Stimulated activated CD8-positive, alpha-beta memory T cell treated with anti-CD3 and anti-CD28 coated beads, Interleukin-4, amount 100 ng/mL, for 1 hour (primary cell): ENCODE measurements around the gene IL32.

Experiments
- DNase-seq, 2 donors: peaks; one replicate each; pipeline ENCODE4 v3.0.0-alpha.2; 2020; ENCODE audit warnings: low read depth in 2 of 2, low spot score in 1 of 2

IL32 gene

DNA sequence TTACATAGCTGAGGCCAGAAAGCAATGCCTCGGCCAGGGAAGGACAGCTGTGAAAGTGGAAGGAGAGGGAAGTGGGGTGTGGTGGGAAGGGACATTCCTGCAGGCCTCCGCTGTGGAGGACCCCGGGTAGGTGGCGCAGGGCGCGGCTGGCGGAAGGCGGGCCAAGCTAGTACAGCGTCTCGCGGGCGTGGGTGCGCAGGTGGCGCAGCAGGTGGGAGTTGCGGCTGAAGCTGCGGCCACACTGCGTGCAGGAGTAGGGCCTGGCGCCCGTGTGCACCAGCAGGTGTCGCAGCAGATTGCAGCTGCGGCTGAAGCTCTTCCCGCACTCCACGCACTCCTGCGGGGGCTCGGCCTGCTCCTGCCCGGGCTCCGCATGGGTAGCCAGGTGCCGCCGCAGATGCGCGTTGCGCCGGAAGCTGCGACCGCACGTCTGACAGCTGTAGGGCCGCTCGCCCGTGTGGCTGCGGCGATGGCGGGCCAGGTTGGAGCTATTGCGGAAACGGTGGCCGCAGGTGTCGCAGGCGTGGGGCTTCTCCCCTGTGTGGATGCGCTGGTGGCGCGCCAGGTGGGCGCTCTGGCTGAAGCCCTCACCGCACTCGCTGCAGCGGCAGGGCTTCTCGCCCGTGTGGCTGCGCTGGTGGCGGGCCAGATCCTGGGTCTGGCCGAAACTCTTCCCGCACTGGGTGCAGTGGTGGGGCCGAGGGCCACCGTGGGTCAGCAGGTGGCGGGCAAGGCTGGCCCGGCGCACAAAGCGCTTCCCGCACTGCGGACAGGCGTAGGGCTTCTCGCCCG is 23.7 kb downstream of the IL32 start:
- no peak for DNase-seq

GRCh38 chr16:3089717-3090592 is 24.5 kb downstream of the IL32 start:
- DNase-seq = no peak

DNA sequence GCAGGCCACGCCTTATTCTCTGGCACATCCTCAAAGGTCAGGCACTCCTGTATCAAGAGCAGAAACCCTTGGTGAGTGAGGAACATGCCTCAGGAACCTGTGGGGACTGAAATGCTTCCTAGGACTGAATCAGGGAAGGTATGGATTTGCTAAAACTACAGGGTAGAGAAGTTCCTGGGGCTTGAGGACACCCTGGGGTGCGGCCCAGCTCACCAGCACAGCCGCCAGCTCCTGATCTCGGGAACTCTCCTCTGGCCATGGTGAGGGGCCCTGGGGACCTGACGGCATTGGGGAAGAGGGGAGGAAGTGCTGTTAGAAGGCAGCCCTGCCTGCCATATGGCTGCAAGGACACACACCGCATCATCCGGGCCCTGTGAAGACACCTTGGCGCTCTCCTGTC is 26.1 kb downstream of the IL32 start:
- no peak for DNase-seq

- no peak for DNase-seq
These were observed 27.1 kb downstream of the IL32 start for GRCh38 chr16:3092501-3092941.

- DNase-seq = no peak
These were observed 29.0 kb downstream of the IL32 start for GRCh38 chr16:3094289-3095027.

GRCh38 chr16:3095869-3096268 is 30.4 kb downstream of the IL32 start:
- peak in 1 of 2 donors; percentile 26 for DNase-seq

GRCh38 chr16:3096362-3096761 is 30.9 kb downstream of the IL32 start:
- DNase-seq = no peak

GRCh38 chr16:3097266-3097665 is 31.8 kb downstream of the IL32 start:
- no peak for DNase-seq

- no peak for DNase-seq
These were observed 33.3 kb downstream of the IL32 start, which contains the start of gene ZSCAN10 for GRCh38 chr16:3098459-3099394. TSS of gene ZSCAN10 (minus strand) at chr16:3099294. CDS start at chr16:3092937, 6,357 bp downstream.

- DNase-seq = no peak
These were observed 33.9 kb downstream of the IL32 start for GRCh38 chr16:3099395-3099731.

DNA sequence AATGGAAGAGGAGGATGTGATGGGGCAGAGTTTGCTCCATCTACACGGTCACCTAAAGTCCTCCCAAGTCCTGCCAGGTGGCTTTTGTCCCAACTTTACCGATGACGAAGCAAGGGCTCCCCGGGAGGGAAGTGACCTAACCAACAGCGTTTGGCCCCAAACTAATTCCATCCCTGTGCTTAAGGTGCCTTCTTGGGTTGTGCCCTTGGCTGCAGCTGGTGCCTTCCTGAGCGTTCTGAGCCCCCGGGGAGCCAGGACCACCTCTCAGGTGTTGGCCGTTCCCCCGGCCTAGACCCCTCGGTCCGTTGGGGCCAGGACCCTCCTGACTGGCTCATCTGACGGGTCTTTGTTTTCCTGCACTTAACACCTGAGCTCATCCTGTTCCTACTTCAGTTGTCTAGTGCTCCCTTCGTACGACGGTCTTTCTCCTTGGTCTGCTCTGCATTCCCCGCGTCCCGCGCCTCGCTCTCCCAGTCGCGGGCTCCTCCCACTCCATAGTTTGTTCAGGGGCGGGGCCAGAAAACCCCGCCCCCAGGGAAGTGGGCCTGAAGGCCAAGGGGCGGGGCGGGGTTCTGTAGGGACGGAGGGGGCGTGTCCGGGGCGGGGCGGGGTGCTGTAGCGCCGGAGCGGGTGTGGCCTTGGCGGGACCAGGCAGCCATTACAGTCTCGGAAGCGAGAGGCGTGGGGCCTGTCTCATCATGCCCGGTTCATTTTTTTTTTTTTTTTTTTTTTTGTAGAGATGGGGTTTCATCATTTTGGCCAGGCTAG is 34.5 kb downstream of the IL32 start:
- peak; percentile 77 to 81 for DNase-seq

DNA sequence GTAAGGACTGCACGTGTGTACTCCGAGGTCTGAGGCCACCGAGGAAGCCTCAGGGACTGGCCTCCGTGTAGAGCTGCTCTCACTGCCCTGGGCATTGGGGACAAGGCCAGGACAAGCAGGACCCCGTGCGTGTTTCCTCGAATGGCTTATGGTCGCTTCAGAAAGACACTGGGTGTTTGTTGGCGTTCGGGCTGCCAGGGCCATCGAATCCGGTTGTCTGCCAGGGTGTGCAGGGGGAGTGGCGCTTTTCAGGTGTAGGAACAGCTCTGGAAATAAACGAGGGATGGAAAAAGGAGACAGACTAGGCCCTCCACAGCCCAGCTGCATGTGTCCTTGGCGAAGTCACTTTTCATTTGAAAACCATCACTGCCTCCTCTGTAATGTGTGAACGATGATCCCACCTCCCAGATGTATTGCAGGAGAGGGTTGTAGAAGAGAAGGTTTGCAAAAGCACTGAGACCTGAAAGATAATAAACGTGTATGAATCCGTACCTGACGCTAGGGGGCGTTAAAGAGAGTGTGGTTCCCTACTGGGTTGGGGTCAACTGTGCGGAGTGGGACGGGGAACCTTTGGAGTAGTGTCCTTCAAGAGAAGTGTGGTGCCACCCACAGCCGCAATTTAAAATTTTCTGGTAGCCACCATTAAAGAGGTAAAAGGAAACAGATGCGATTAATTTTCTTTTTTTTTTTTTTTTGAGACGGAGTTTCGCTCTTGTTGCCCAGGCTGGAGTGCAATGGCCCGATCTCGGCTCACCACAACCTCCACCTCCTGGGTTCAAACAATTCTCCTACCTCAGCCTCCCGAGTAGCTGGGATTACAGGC is 35.8 kb downstream of the IL32 start:
- no peak for DNase-seq

DNA sequence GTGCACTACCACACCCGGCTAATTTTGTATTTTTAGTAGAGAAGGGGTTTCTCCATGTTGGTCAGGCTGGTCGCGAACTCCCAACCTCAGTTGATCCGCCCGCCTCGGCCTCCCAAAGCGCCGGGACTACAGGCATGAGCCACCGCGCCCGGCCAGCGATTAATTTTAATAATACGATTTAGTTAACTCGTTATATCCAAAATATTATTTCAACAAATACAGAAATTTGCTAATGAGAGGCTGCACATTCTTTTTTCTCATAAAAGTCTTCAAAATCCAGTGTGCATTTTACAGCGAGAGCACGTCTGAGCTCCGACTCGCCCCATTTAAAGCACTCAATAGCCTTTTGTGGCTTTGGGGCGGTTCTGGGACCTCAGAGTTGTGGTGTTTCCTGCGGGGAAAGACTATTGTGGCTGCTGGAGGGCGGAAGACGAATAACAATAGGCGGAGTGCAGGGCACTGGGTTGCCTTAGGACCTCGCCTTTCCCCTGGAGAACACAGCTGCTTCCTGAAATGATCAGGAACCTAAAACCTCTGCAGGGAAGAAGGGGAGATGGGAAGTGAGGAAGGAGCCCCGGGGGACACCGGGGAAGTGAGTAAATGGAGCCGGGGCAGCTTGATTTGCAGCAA is 36.5 kb downstream of the IL32 start:
- DNase-seq = no peak

- DNase-seq = peak; percentile 82 to 86
These were observed 40.9 kb downstream of the IL32 start for GRCh38 chr16:3106205-3106928.

- DNase-seq = no peak
These were observed 46.8 kb downstream of the IL32 start, which contains the start of gene ZNF205 for GRCh38 chr16:3112058-3112880. TSS of gene ZNF205 (plus strand) at chr16:3112586. CDS start at chr16:3113431, 845 bp downstream.

- DNase-seq = no peak
These were observed 47.6 kb downstream of the IL32 start for GRCh38 chr16:3112881-3113574.
